Neural progenitor cell (in vitro differentiated cells): Measurements from ENCODE around the gene CCR2.
"Not testable (repeated sequence)": the region's sequence is repeated elsewhere in the genome, so short reads cannot be mapped to it uniquely, and the experiment has no call there.

ENCODE experiments used
- EZH2 ChIP-seq: fragments of 200-600 bp; sonication (generic); IDR thresholded peaks from 2 replicates; pipeline ENCODE4 v1.6.1; 2017; ENCODE audit warnings: antibody characterized with exemption, mild to moderate bottlenecking, moderate library complexity
- EZH2phosphoT487 ChIP-seq: fragments of 200-600 bp; sonication (generic); IDR thresholded peaks from 2 replicates; pipeline ENCODE4 v1.6.1; 2017; ENCODE audit warnings: antibody characterized with exemption
- TF ChIP-seq, protein P1 (sequence below): fragments of 200-600 bp; sonication (generic); IDR thresholded peaks from 2 replicates; pipeline ENCODE4 v1.5.1; 2017; ENCODE audit warnings: antibody characterized with exemption, mild to moderate bottlenecking

DNA sequence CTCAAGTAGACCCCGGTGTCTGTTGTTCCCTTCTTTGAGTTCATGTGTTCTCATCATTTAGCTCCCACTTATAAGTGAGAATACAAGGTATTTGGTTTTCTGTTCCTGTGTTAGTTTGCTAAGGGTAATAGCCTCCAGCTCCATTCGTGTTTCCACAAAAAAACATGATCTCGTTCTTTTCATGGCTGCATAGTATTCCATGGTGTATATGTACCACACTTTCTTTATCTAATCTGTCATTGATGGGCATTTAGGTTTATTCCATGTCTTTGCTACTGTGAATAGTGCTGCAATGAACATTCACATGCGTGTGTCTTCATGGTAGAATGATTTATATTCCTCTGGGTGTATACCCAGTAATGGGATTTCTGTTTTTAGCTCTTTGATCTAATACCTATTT is 49.0 kb downstream of the CCR2 start:
- TF ChIP-seq, protein P1, sequence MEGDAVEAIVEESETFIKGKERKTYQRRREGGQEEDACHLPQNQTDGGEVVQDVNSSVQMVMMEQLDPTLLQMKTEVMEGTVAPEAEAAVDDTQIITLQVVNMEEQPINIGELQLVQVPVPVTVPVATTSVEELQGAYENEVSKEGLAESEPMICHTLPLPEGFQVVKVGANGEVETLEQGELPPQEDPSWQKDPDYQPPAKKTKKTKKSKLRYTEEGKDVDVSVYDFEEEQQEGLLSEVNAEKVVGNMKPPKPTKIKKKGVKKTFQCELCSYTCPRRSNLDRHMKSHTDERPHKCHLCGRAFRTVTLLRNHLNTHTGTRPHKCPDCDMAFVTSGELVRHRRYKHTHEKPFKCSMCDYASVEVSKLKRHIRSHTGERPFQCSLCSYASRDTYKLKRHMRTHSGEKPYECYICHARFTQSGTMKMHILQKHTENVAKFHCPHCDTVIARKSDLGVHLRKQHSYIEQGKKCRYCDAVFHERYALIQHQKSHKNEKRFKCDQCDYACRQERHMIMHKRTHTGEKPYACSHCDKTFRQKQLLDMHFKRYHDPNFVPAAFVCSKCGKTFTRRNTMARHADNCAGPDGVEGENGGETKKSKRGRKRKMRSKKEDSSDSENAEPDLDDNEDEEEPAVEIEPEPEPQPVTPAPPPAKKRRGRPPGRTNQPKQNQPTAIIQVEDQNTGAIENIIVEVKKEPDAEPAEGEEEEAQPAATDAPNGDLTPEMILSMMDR: not testable (repeated sequence)
- TF ChIP-seq EZH2, EZH2phosphoT487: not testable (repeated sequence)
